PFSK-1 (cell line): Measurements from ENCODE around the gene ACTR10.

Experiments
- REST ChIP-seq, 2 experiments: IDR thresholded peaks; 2 replicates each; pipeline versions ENCODE4 v1.6.1 to v1.8.0; 2011 to 2012; ENCODE audit warnings: low read depth in 2 of 2, low read length in 2 of 2, control low read depth in 1 of 2, inconsistent platforms in 1 of 2, mild to moderate bottlenecking in 1 of 2, moderate library complexity in 1 of 2; ENCODE audit not compliant: insufficient read depth in 1 of 2
- TAF1 ChIP-seq: IDR thresholded peaks from 2 replicates; pipeline ENCODE4 v1.6.1; 2012; ENCODE audit warnings: low read length, control low read depth, borderline replicate concordance; ENCODE audit not compliant: insufficient read depth

- no peak for TF ChIP-seq REST (IDR thresholded peaks at IDR 0.05; ENCODE audit: insufficient read depth in 1 of 2, low read depth in 2 of 2, low read length in 2 of 2)
- TF ChIP-seq TAF1, result no peak
Observed at GRCh38 chr14:58281969-58282368, 82.0 kb downstream of the ACTR10 start.
